A549 (cell line): Measurements from ENCODE around the gene ZNF423. TPM values are rescaled to one million over a fixed set of nuclear protein-coding genes. Genes with fewer than 3 reads are reported as not detected.

Experiments
- ATAC-seq, 2 experiments: fragments of 200-7000 bp in 1 of 2; fragments of >200 bp in 1 of 2; cut with Nextera tagmentation in 1 of 2; cut with Tn5 transposase in 1 of 2; 3 replicates each; pipeline versions ENCODE4 v1.8.0 to v1.9.1; 2018 to 2020; ENCODE audit warnings: mild to moderate bottlenecking in 1 of 2, moderate library complexity in 1 of 2
- CTCF ChIA-PET: fragments of 300-600 bp; sonication (Branson Sonifier 250); formaldehyde crosslinking; extraction: SDS; loops from one replicate; lab custom pipeline; 2021; ENCODE audit warnings: antibody characterized with exemption, inconsistent platforms; lab: Yijun Ruan, JAX
- POLR2A ChIA-PET: fragments of 350-600 bp; formaldehyde crosslinking; extraction: SDS; loops from one replicate; lab custom pipeline; 2021; ENCODE audit warnings: antibody characterized with exemption, inconsistent platforms; lab: Yijun Ruan, JAX
- DNase-seq, 2 experiments: peaks; one replicate each; pipeline versions ENCODE4 v3.0.0 to v3.0.0-alpha.2; 2011 to 2016; ENCODE audit warnings: low read depth in 1 of 2, low spot score in 1 of 2
- FAIRE-seq: peaks from 2 replicates; lab custom pipeline; 2011; peaks lifted over from hg19 to GRCh38; lab: Jason Lieb, UNC
- H3K27ac ChIP-seq, 2 experiments: fragments of >200 bp; sonication (Bioruptor Twin); formaldehyde crosslinking; 3 replicates each; pipeline ENCODE4 v1.5.1; 2016 to 2017
- H3K4me1 ChIP-seq: fragments of >200 bp; sonication (Bioruptor Twin); formaldehyde crosslinking; 3 replicates; pipeline ENCODE4 v1.6.1; 2016
- H3K4me2 ChIP-seq: fragments of >200 bp; sonication (Bioruptor Twin); formaldehyde crosslinking; 3 replicates; pipeline ENCODE4 v1.6.1; 2016
- H3K4me3 ChIP-seq: fragments of >200 bp; sonication (Bioruptor Twin); formaldehyde crosslinking; 3 replicates; pipeline ENCODE4 v1.5.1; 2016
- H3K9me3 ChIP-seq: fragments of >200 bp; sonication (Bioruptor Twin); formaldehyde crosslinking; 3 replicates; pipeline ENCODE4 v1.6.1; 2016
- BHLHE40 ChIP-seq: IDR thresholded peaks from 2 replicates; pipeline ENCODE4 v1.6.1; 2012; ENCODE audit warnings: low read depth, low read length, inconsistent platforms
- CEBPB ChIP-seq, 2 experiments: fragments of >200 bp in 1 of 2; sonication (Bioruptor Twin) in 1 of 2; formaldehyde crosslinking in 1 of 2; IDR thresholded peaks; 2 replicates each; pipeline ENCODE4 v1.6.1; 2012 to 2016
- CHD2 ChIP-seq: fragments of 150-350 bp; IDR thresholded peaks from 2 replicates; pipeline ENCODE4 v1.6.1; 2014; ENCODE audit warnings: low read length; ENCODE audit not compliant: partially characterized antibody
- E2F6 ChIP-seq: IDR thresholded peaks from 2 replicates; pipeline ENCODE4 v1.6.1; 2012; ENCODE audit warnings: low read depth, borderline replicate concordance
- ESRRA ChIP-seq: fragments of 150-350 bp; IDR thresholded peaks from 2 replicates; pipeline ENCODE4 v1.6.1; 2014; ENCODE audit warnings: mild to moderate bottlenecking, low read length, borderline replicate concordance
- FOSL2 ChIP-seq, 2 experiments: fragments of 450-650 bp in 1 of 2; fragments of >200 bp in 1 of 2; sonication (Bioruptor Twin) in 1 of 2; formaldehyde crosslinking; IDR thresholded peaks; 2 replicates each; pipeline versions ENCODE4 v1.5.0 to v1.6.1; 2016 to 2020; ENCODE audit warnings: mild to moderate bottlenecking in 1 of 2, moderate library complexity in 1 of 2
- FOXS1 ChIP-seq: fragments of 250-450 bp; sonication (Bioruptor Pico); IDR thresholded peaks from 2 replicates; pipeline ENCODE4 v1.5.0; 2020; ENCODE audit warnings: mild to moderate bottlenecking, moderate library complexity
- HOXA7 ChIP-seq: fragments of 250-450 bp; sonication (Bioruptor Pico); IDR thresholded peaks from 2 replicates; pipeline ENCODE4 v1.5.0; 2020; ENCODE audit warnings: mild to moderate bottlenecking, moderate library complexity
- HOXB13 ChIP-seq: fragments of 250-450 bp; sonication (Bioruptor Pico); IDR thresholded peaks from 2 replicates; pipeline ENCODE4 v1.5.0; 2020; ENCODE audit warnings: low read depth, mild to moderate bottlenecking, moderate library complexity
- HOXB5 ChIP-seq: fragments of 250-450 bp; sonication (Bioruptor Pico); IDR thresholded peaks from 2 replicates; pipeline ENCODE4 v1.5.0; 2020; ENCODE audit warnings: mild to moderate bottlenecking, moderate library complexity
- MAFK ChIP-seq: fragments of 450-650 bp; IDR thresholded peaks from 2 replicates; pipeline ENCODE4 v1.6.1; 2014; ENCODE audit not compliant: partially characterized antibody
- MAX ChIP-seq: IDR thresholded peaks from 2 replicates; pipeline ENCODE4 v1.6.1; 2012
- PBX3 ChIP-seq: IDR thresholded peaks from 2 replicates; pipeline ENCODE4 v1.6.1; 2012
- POLR2A ChIP-seq: IDR thresholded peaks from 2 replicates; pipeline ENCODE4 v1.6.1; 2012; ENCODE audit warnings: mild to moderate bottlenecking, low read length
- POLR2AphosphoS2 ChIP-seq: conservative IDR thresholded peaks from 2 replicates; pipeline ENCODE4 v1.6.1; 2012; ENCODE audit warnings: low read length, improper control_type of control experiment, inconsistent platforms
- RAD21 ChIP-seq, 2 experiments: fragments of >200 bp in 1 of 2; sonication (Bioruptor Twin) in 1 of 2; formaldehyde crosslinking in 1 of 2; IDR thresholded peaks in 1 of 2; conservative IDR thresholded peaks in 1 of 2; 2 replicates in 1 of 2; 3 replicates in 1 of 2; pipeline ENCODE4 v1.6.1; 2012 to 2018; ENCODE audit warnings: inconsistent platforms in 1 of 2
- RCOR1 ChIP-seq: fragments of 150-350 bp; IDR thresholded peaks from 2 replicates; pipeline ENCODE4 v1.6.1; 2014; ENCODE audit warnings: antibody characterized with exemption, low read length, low read depth
- SMC3 ChIP-seq: fragments of >200 bp; sonication (Bioruptor Twin); formaldehyde crosslinking; IDR thresholded peaks from 3 replicates; pipeline ENCODE4 v1.6.1; 2018; ENCODE audit warnings: inconsistent platforms
- SREBF2 ChIP-seq: fragments of 450-650 bp; IDR thresholded peaks from 2 replicates; pipeline ENCODE4 v1.6.1; 2014; ENCODE audit warnings: mild to moderate bottlenecking, moderate library complexity
- TP53 ChIP-seq: fragments of 250-450 bp; sonication (Bioruptor Pico); IDR thresholded peaks from 2 replicates; pipeline ENCODE4 v1.5.0; 2021; ENCODE audit warnings: mild to moderate bottlenecking, moderate library complexity
- USF2 ChIP-seq: fragments of 450-650 bp; IDR thresholded peaks from 2 replicates; pipeline ENCODE4 v1.6.1; 2014; ENCODE audit warnings: antibody characterized with exemption
- ZFP36 ChIP-seq: fragments of 450-650 bp; IDR thresholded peaks from 2 replicates; pipeline ENCODE4 v1.6.1; 2014; ENCODE audit warnings: borderline replicate concordance; ENCODE audit not compliant: partially characterized antibody
- ZNF302 ChIP-seq: fragments of 250-450 bp; sonication (Bioruptor Pico); IDR thresholded peaks from 2 replicates; pipeline ENCODE4 v1.9.0; 2021; ENCODE audit warnings: inconsistent platforms, mild to moderate bottlenecking, moderate library complexity
- WGBS: methylation state at CpG from one replicate; pipeline ENCODE4 v1.1.6; 2017; ENCODE audit errors: missing lambda C conversion rate; 5-methylcytosine and 5-hydroxymethylcytosine counted together
- polyA plus RNA-seq, 4 experiments: library from polyadenylated mRNA; depleted of rRNA in 3 of 4; stranded (reverse); fragments of >200 nt; fragmentation: RNase III in 1 of 4; extraction: RNeasy Plus Mini Kit Qiagen cat#74134 plus additional on column Dnase treatment in 1 of 4; gene quantifications; 2 replicates in 3 of 4; 3 replicates in 1 of 4; pipeline ENCODE4 v1.2.3, GENCODE V29; 2011 to 2017

ZNF423 gene
- polyA plus RNA-seq, 2 of the 4 experiments (the other 2 are of a cell fraction) = 0.04 to 0.10 TPM

- TF ChIP-seq POLR2A = no peak
- no peak for TF ChIP-seq SREBF2
- no peak for TF ChIP-seq ZFP36
- TF ChIP-seq ESRRA = no peak
These were observed 336.2 kb downstream of the ZNF423 start (continued) for GRCh38 chr16:49519741-49520140.

GRCh38 chr16:49519008-49519656 lies 336.8 kb downstream of the ZNF423 start:
- FAIRE-seq (no peak), DNase-seq (no peak), ATAC-seq (no peak)
- H3K27ac ChIP-seq = no peak overlapping the region
- TF ChIP-seq ZNF302 (CRISPR knock-in tag) = no peak
- no peak for TF ChIP-seq MAX
- no peak for TF ChIP-seq TP53
- TF ChIP-seq ZFP36 = no peak
- 37% methylated on average over 7 of the region's 7 CpGs for WGBS
- CTCF ChIA-PET = interaction anchor here (2.2 kb wide), 1 partner anchor 8 kb away, joined by 5 read pairs; no protein-coding TSS in a partner anchor
- no peaks in the 10 kb centered on the region for H3K9me3 ChIP-seq
- H3K4me1 ChIP-seq = no peaks in the 10 kb centered on the region
- POLR2A ChIA-PET = no interaction called here
- H3K4me2 ChIP-seq = no peak overlapping the region
- H3K4me3 ChIP-seq = no peak overlapping the region

GRCh38 chr16:49516382-49517036 lies 339.4 kb downstream of the ZNF423 start:
- TF ChIP-seq CEBPB (IDR thresholded peaks at IDR 0.05) = no peak
- TF ChIP-seq USF2 = no peak
- TF ChIP-seq ZNF302 (CRISPR knock-in tag) = no peak
- TF ChIP-seq BHLHE40 = no peak
- no peak for TF ChIP-seq PBX3
- TF ChIP-seq RAD21 (conservative IDR thresholded peaks at IDR 0.05 in 1 of 2, IDR thresholded peaks at IDR 0.05 in 1 of 2) = no peak
- TF ChIP-seq HOXA7 (CRISPR knock-in tag) = no peak
- TF ChIP-seq FOSL2 (IDR thresholded peaks at IDR 0.05) = no peak
- no peak for TF ChIP-seq FOSL2 (CRISPR knock-in tag; IDR thresholded peaks at IDR 0.05)
- no peak for TF ChIP-seq ZFP36
- POLR2A ChIA-PET = no interaction called here
- Histone ChIP-seq H3K4me1 (no peaks in the 10 kb centered on the region), H3K27ac (no peak overlapping the region), H3K4me3 (no peak overlapping the region), H3K9me3 (no peaks in the 10 kb centered on the region), H3K4me2 (no peak overlapping the region)
- WGBS = 22% methylated on average over 7 of the region's 8 CpGs
- ATAC-seq (no peak), FAIRE-seq (no peak), DNase-seq (no peak)
- CTCF ChIA-PET = interaction anchor here (0.5 to 1.3 kb wide), 2 partner anchors 10 to 402 kb away, joined by 3 read pairs; no protein-coding TSS in a partner anchor

GRCh38 chr16:49515861-49516260 lies 340.1 kb downstream of the ZNF423 start:
- Histone ChIP-seq H3K4me2 (no peak overlapping the region), H3K27ac (no peak overlapping the region), H3K4me3 (no peak overlapping the region), H3K9me3 (no peaks in the 10 kb centered on the region), H3K4me1 (no peaks in the 10 kb centered on the region)
- POLR2A ChIA-PET = no interaction called here
- FAIRE-seq = no peak
- WGBS = 29% methylated on average over 11 of the region's 12 CpGs
- no peak for ATAC-seq
- CTCF ChIA-PET = interaction anchor here (1.4 kb wide), 1 partner anchor 107 kb away, joined by 3 read pairs; no protein-coding TSS in a partner anchor
- no peak for DNase-seq
- TF ChIP-seq E2F6 (no peak), RCOR1 (no peak), FOXS1 (no peak), CHD2 (no peak), CEBPB (IDR thresholded peaks at IDR 0.05) (no peak), HOXB13 (CRISPR knock-in tag) (no peak), HOXB5 (CRISPR knock-in tag) (no peak), MAFK (no peak), FOSL2 (IDR thresholded peaks at IDR 0.05) (no peak), FOSL2 (CRISPR knock-in tag; IDR thresholded peaks at IDR 0.05) (no peak), MAX (no peak), SMC3 (no peak), POLR2AphosphoS2 (no peak)
